ENCODE data around the gene BRIP1. TPM values are rescaled to one million over a fixed set of nuclear protein-coding genes. Genes with fewer than 3 reads are reported as not detected.

The BRIP1 gene
- total and polyA plus RNA-seq, 9 of the 15 experiments (the other 6 are each of a cell fraction or from before 2014, with no cell fraction given), result 2.4 to 17.5 (median 11.2) TPM

GRCh38 chr17:61837175-61838051, 25.9 kb downstream of the BRIP1 start:
- POLR2A ChIA-PET, result no interaction called here
- FAIRE-seq (peak; percentile 6), DNase-seq (ENCODE audit: extremely low read depth in 1 of 4, low spot score in 3 of 4) (peak; percentile 40 to 77 (median 45)), ATAC-seq (peak; percentile 91)
- no peaks in the 10 kb centered on the region for H3K27me3 ChIP-seq (ENCODE audit: control insufficient read depth in 2 of 2, insufficient read depth in 2 of 2, low read length in 2 of 2)
- 14% methylated on average over 4 of the region's 4 CpGs for WGBS (ENCODE audit: insufficient coverage, low coverage, missing lambda C conversion rate)
- H3K4me3 ChIP-seq, result no peak overlapping the region
- H3K9me1 ChIP-seq (ENCODE audit: control insufficient read depth, insufficient read depth, low read length), result no peaks in the 10 kb centered on the region
- H3K27ac ChIP-seq (ENCODE audit: extremely low read depth, low read depth, low read length), result no peak overlapping the region
- no peak overlapping the region for H3K4me2 ChIP-seq (ENCODE audit: insufficient read depth, low read length)
- no peak overlapping the region for H2AFZ ChIP-seq (ENCODE audit: low read depth, low read length)
- no peaks in the 10 kb centered on the region for H4K20me1 ChIP-seq (replicated peaks; ENCODE audit: control insufficient read depth, insufficient read depth, low read length)
- CTCF ChIA-PET (ENCODE audit: low intra/inter-chr PET ratio), result interaction anchor here (0.7 to 1.9 kb wide), 6 partner anchors 202 to 1117 kb away, joined by 3 to 14 read pairs (median 4); no protein-coding TSS in a partner anchor
- H3K9me3 ChIP-seq (replicated peaks; ENCODE audit: control insufficient read depth, insufficient read depth, low read depth, low read length), result no peaks in the 10 kb centered on the region
- H3K79me2 ChIP-seq (ENCODE audit: control insufficient read depth, insufficient read depth, low read length), result no peaks in the 10 kb centered on the region
- H3K9ac ChIP-seq (ENCODE audit: insufficient read depth in 1 of 2, low read depth in 2 of 2, low read length in 2 of 2), result no peak overlapping the region
- no peaks in the 10 kb centered on the region for H3K4me1 ChIP-seq (replicated peaks in 1 of 2; ENCODE audit: control insufficient read depth in 2 of 2, insufficient read depth in 2 of 2, low read length in 2 of 2)
- BruUV-seq (replicated peaks), result no TSS peak
- H3K36me3 ChIP-seq (ENCODE audit: control insufficient read depth, insufficient read depth, low read length), result peaks cover 15% of the 10 kb centered on the region; the same call in 1 of the 3 replicates
- in situ Hi-C loops (cut with MboI) (loop anchor here (5.0 kb wide), 1 partner anchor 200 kb away; no protein-coding TSS in a partner anchor), intact Hi-C loops (cut with micrococcal nuclease) (loop anchor here (1.0 to 10.0 kb wide), 3 partner anchors 201 to 423 kb away; no protein-coding TSS in a partner anchor)
- peak; percentile 44; the same call in 1 of the 2 replicates for TF ChIP-seq REST (IDR thresholded peaks at IDR 0.05; ENCODE audit: borderline replicate concordance)
- TF ChIP-seq REST (CRISPR knock-in tag; IDR thresholded peaks at IDR 0.05; ENCODE audit: low read depth), result no peak
- peak; percentile 11 for TF ChIP-seq HDAC3 (IDR thresholded peaks at IDR 0.05; ENCODE audit: borderline replicate concordance, partially characterized antibody)
- TF ChIP-seq, protein P1, sequence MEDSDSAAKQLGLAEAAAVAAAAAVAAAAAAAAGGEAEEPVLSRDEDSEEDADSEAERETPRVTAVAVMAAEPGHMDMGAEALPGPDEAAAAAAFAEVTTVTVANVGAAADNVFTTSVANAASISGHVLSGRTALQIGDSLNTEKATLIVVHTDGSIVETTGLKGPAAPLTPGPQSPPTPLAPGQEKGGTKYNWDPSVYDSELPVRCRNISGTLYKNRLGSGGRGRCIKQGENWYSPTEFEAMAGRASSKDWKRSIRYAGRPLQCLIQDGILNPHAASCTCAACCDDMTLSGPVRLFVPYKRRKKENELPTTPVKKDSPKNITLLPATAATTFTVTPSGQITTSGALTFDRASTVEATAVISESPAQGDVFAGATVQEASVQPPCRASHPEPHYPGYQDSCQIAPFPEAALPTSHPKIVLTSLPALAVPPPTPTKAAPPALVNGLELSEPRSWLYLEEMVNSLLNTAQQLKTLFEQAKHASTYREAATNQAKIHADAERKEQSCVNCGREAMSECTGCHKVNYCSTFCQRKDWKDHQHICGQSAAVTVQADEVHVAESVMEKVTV (CRISPR knock-in tag; IDR thresholded peaks at IDR 0.05), result peak; percentile 70
- no peak for TF ChIP-seq FUS (optimal IDR thresholded peaks at IDR 0.05; ENCODE audit: low read depth, low read length)
- TF ChIP-seq STAT6 (CRISPR knock-in tag; IDR thresholded peaks at IDR 0.05), result no peak
